Stimulated activated effector memory CD8-positive, alpha-beta T cell treated with anti-CD3 and anti-CD28 coated beads, Interleukin-12 subunit alpha, Interleukin-12 subunit beta, amount 100 ng/mL, for 72 hours (primary cell): Measurements from ENCODE around the gene TRIM46.
A peak's percentile ranks its signal among the peaks of the same experiment; 100 is the strongest.
"Not testable (repeated sequence)": the region's sequence is repeated elsewhere in the genome, so short reads cannot be mapped to it uniquely, and the experiment has no call there.

ENCODE experiments used
- ATAC-seq: fragments of 150-1000 bp; cut with Tn5 transposase; 2 replicates; pipeline ENCODE4 v1.10.0; 2021
- DNase-seq, 2 donors: peaks; one replicate each; pipeline ENCODE4 v3.0.0; 2021 to 2022; ENCODE audit warnings: low spot score in 2 of 2
- H3K27ac Mint-ChIP-seq: one replicate; pipeline ENCODE4 v1.8.0; 2022; ENCODE audit warnings: mild to moderate bottlenecking, mixed read lengths
- H3K36me3 Mint-ChIP-seq: one replicate; pipeline ENCODE4 v1.8.0; 2022; ENCODE audit warnings: mild to moderate bottlenecking, mixed read lengths
- H3K4me1 Mint-ChIP-seq: one replicate; pipeline ENCODE4 v1.8.0; 2022; ENCODE audit warnings: mixed read lengths
- H3K4me3 Mint-ChIP-seq: one replicate; pipeline ENCODE4 v1.8.0; 2022; ENCODE audit warnings: mild to moderate bottlenecking, mixed read lengths
- H3K9me3 Mint-ChIP-seq: one replicate; pipeline ENCODE4 v1.8.0; 2022; ENCODE audit warnings: mixed read lengths

The TRIM46 gene

GRCh38 chr1:155212051-155212440, 38.4 kb downstream of the TRIM46 start:
- ATAC-seq = not testable (repeated sequence)

DNA sequence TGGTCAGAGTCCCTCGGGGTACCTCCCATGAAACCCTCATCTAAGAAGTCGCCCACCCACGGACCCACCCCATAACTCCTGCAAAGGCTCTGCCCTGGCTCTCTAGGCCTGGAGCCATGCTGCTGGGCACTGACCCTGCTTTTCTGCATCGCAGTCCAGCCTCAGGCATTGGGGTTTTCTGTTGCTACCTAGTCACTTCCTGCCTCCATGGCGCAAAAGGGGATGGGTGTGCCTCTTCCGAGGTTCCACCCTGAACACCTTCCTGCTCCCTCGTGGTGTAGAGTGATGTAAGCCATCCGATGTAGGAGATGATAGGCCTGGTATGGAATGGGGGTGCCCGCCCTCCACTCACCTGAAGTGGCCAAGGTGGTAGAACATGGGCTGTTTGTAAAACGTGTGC, 41.1 kb downstream of the TRIM46 start:
- not testable (repeated sequence) for H3K9me3 Mint-ChIP-seq, DNase-seq, ATAC-seq, H3K27ac Mint-ChIP-seq, H3K4me3 Mint-ChIP-seq
- H3K36me3 Mint-ChIP-seq = peaks cover 12% of the 10 kb centered on the region
- H3K4me1 Mint-ChIP-seq = peaks cover 17% of the 10 kb centered on the region

More at GRCh38 chr1:155212051-155212440, 38.4 kb downstream of the TRIM46 start:
- DNase-seq, H3K27ac Mint-ChIP-seq, H3K9me3 Mint-ChIP-seq, H3K4me3 Mint-ChIP-seq: not testable (repeated sequence)
- Mint-ChIP-seq H3K4me1 (peaks cover 21% of the 10 kb centered on the region), H3K36me3 (peaks cover 21% of the 10 kb centered on the region)

GRCh38 chr1:155218854-155219591, 45.4 kb downstream of the TRIM46 start:
- Mint-ChIP-seq H3K4me3 (no peak overlapping the region), H3K27ac (peak overlapping the region; percentile 74), H3K9me3 (no peaks in the 10 kb centered on the region), H3K36me3 (peaks cover 5% of the 10 kb centered on the region), H3K4me1 (peaks cover 19% of the 10 kb centered on the region)
- ATAC-seq = no peak
- DNase-seq = no peak

GRCh38 chr1:155219592-155220031, 46.0 kb downstream of the TRIM46 start:
- Mint-ChIP-seq H3K4me3 (no peak overlapping the region), H3K27ac (peak overlapping the region; percentile 74)
- ATAC-seq = peak; percentile 68

GRCh38 chr1:155220211-155220965, 46.7 kb downstream of the TRIM46 start:
- H3K36me3 Mint-ChIP-seq, DNase-seq, H3K9me3 Mint-ChIP-seq, ATAC-seq, H3K4me3 Mint-ChIP-seq: not testable (repeated sequence)
- peak overlapping the region; percentile 74 for H3K27ac Mint-ChIP-seq
- H3K4me1 Mint-ChIP-seq = peaks cover 21% of the 10 kb centered on the region

More at GRCh38 chr1:155219592-155220031, 46.0 kb downstream of the TRIM46 start:
- H3K36me3 Mint-ChIP-seq = peaks cover 5% of the 10 kb centered on the region
- no peak for DNase-seq
- peaks cover 19% of the 10 kb centered on the region for H3K4me1 Mint-ChIP-seq
- no peaks in the 10 kb centered on the region for H3K9me3 Mint-ChIP-seq

DNA sequence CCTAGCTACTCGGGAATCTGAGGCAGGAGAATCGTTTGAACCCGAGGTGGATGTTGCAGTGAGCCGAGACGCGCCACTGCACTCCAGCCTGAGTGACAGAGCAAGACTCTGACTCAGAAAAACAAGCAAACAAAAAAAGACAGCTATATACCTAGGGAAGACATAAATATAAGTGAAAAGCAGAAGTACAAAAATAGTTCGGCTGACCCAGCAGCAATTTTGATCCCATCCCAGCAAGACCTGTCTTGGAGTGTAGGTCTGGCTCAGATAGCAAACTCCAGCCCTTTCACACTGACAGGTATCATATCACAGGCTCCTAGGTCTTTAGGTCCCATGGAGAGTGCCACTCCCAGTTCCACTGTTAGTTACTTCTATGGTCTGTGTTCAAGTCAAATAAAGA, 49.4 kb downstream of the TRIM46 start:
- no peak overlapping the region for H3K4me3 Mint-ChIP-seq
- DNase-seq (no peak), ATAC-seq (no peak)
- no peaks in the 10 kb centered on the region for H3K9me3 Mint-ChIP-seq
- no peak overlapping the region for H3K27ac Mint-ChIP-seq
- H3K4me1 Mint-ChIP-seq = peaks cover 43% of the 10 kb centered on the region
- peaks cover 20% of the 10 kb centered on the region for H3K36me3 Mint-ChIP-seq

- peak overlapping the region; percentile 94 for H3K27ac Mint-ChIP-seq
- not testable (repeated sequence) for ATAC-seq
These were observed 51.7 kb downstream of the TRIM46 start for GRCh38 chr1:155225404-155225759.

DNA sequence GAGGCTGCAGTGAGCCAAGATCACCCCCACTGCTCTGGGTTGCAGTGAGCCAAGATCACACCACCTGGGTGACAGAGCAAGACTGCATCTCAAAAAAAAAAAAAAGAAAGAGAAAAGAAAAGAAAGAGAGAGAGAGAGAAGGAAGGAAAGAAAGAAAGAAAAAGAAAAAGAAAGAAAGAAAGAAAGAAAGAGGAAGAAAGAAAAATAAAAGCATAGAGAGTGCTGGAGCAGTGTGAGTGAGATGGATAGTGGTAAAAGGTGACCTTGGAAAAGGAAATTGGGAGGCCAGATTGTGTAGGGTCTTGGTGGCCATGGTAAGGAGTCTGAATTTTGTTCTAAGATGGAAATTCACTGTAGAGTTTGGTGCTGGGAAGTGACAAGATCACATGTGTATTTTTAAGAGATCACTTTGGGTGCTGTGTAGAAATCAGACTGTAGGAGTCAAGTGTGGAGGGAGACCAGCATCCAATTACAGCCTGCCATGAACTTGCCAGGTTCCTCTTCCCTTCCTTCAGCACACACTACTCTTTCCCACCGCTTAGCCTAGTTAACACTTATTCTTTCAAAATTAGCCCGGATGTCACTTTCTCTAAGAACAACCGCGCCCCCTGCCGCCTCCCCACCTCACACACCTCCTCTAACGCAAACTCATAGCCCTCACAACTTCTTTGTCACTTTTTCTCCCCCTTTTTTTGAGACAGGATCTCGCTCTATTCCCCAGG, 52.7 kb downstream of the TRIM46 start:
- DNase-seq = peak; percentile 45 to 83
- H3K27ac Mint-ChIP-seq = peak overlapping the region; percentile 94
- ATAC-seq = peak; percentile 63
- H3K9me3 Mint-ChIP-seq = no peaks in the 10 kb centered on the region
- H3K4me1 Mint-ChIP-seq = peaks cover 31% of the 10 kb centered on the region
- H3K36me3 Mint-ChIP-seq = peaks cover 20% of the 10 kb centered on the region
- peak overlapping the region; percentile 86 for H3K4me3 Mint-ChIP-seq

More at GRCh38 chr1:155225404-155225759, 51.7 kb downstream of the TRIM46 start:
- Mint-ChIP-seq H3K36me3 (peaks cover 20% of the 10 kb centered on the region), H3K4me1 (peaks cover 33% of the 10 kb centered on the region), H3K4me3 (peak overlapping the region; percentile 86)
- not testable (repeated sequence) for H3K9me3 Mint-ChIP-seq, DNase-seq

- no peaks in the 10 kb centered on the region for H3K9me3 Mint-ChIP-seq
- H3K4me3 Mint-ChIP-seq = peak overlapping the region; percentile 86
- DNase-seq (peak; percentile 40 to 81), ATAC-seq (peak; percentile 60)
- peak overlapping the region; percentile 94 for H3K27ac Mint-ChIP-seq
- H3K4me1 Mint-ChIP-seq = peaks cover 31% of the 10 kb centered on the region
- H3K36me3 Mint-ChIP-seq = peaks cover 20% of the 10 kb centered on the region
These were observed 53.2 kb downstream of the TRIM46 start for GRCh38 chr1:155226910-155227260.

- no peaks in the 10 kb centered on the region for H3K9me3 Mint-ChIP-seq
These were observed 53.8 kb downstream of the TRIM46 start for GRCh38 chr1:155227261-155228095.

GRCh38 chr1:155228096-155228427, 54.4 kb downstream of the TRIM46 start:
- DNase-seq = no peak

More at GRCh38 chr1:155227261-155228095, 53.8 kb downstream of the TRIM46 start:
- ATAC-seq = peak; percentile 96
- H3K36me3 Mint-ChIP-seq = peaks cover 17% of the 10 kb centered on the region
- H3K4me3 Mint-ChIP-seq = peak overlapping the region; percentile 86
- peak; percentile 94 to 98 for DNase-seq
- peak overlapping the region; percentile 94 for H3K27ac Mint-ChIP-seq
- peaks cover 31% of the 10 kb centered on the region for H3K4me1 Mint-ChIP-seq

GRCh38 chr1:155231302-155231701, 57.7 kb downstream of the TRIM46 start:
- not testable (repeated sequence) for DNase-seq, ATAC-seq, H3K9me3 Mint-ChIP-seq, H3K4me3 Mint-ChIP-seq
- Mint-ChIP-seq H3K4me1 (peaks cover 30% of the 10 kb centered on the region), H3K36me3 (peaks cover 23% of the 10 kb centered on the region), H3K27ac (peak overlapping the region; percentile 23)

More at GRCh38 chr1:155228096-155228427, 54.4 kb downstream of the TRIM46 start:
- Mint-ChIP-seq H3K36me3 (peaks cover 15% of the 10 kb centered on the region), H3K9me3 (no peaks in the 10 kb centered on the region), H3K4me1 (peaks cover 31% of the 10 kb centered on the region), H3K27ac (peak overlapping the region; percentile 94), H3K4me3 (peak overlapping the region; percentile 86)
- no peak for ATAC-seq

DNA sequence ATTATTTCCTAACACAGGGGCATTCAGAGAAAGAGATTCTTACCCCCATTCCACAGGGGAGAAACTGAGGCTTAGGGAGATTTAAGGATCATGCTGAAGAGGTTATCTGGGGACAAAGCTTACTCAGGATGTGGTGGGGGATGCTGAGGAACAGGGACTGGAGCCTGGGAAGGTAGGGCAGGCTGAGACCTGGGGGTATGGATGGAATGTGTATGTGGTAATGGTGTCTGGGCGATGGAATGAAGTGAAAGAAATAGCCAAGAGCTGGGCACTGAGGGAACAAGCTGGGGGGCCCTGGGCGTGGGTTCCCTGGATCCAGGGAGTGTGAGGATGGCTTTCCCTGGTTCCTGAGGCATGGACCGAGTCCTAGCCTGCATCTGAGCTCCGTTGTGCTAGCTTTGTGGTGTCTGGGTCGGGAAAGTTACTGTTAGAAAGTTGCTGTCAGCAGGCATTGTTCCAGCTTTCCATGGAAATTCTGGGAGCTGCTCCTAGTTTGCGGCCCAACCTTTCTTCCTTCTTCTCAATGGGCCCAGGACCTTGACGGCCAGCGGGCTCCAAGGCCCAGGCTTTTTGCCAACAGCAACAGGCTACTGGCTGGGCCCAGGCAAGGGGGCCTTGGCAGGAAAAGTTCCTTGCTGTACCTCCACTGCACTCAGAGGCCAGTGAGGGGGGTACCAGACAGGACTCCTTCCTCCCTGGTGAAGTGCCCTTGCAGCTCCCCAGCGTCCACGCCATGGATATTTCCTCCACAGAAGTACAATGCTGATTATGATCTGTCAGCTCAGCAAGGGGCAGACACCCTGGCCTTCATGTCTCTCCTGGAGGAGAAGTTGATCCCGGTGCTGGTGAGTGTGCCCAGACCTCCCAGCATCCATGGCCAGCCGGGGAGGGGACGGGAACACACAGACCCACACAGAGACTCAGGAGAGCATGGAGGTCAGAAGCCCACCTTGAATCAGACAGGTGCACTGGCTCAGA, 58.6 kb downstream of the TRIM46 start:
- Mint-ChIP-seq H3K36me3 (peaks cover 23% of the 10 kb centered on the region), H3K27ac (peak overlapping the region; percentile 23), H3K4me1 (peaks cover 26% of the 10 kb centered on the region)
- H3K9me3 Mint-ChIP-seq, ATAC-seq, H3K4me3 Mint-ChIP-seq, DNase-seq: not testable (repeated sequence)
